Brain microvascular endothelial cell (primary cell): ENCODE results near the gene BAG3.
"Not testable (repeated sequence)": the region's sequence is repeated elsewhere in the genome, so short reads cannot be mapped to it uniquely, and the experiment has no call there.

Experiments used
- DNase-seq: peaks from one replicate; pipeline ENCODE4 v3.0.0-alpha.2; 2020
- H3K27ac ChIP-seq: fragments of 250-450 bp; sonication (Bioruptor Pico); 2 replicates; pipeline ENCODE4 v1.5.1; 2020; ENCODE audit warnings: mild to moderate bottlenecking, moderate library complexity
- H3K27me3 ChIP-seq: fragments of 250-450 bp; sonication (Bioruptor Pico); replicated peaks from 2 replicates; pipeline ENCODE4 v1.5.1; 2020; ENCODE audit warnings: mild to moderate bottlenecking
- H3K36me3 ChIP-seq: fragments of 250-450 bp; sonication (Bioruptor Pico); replicated peaks from 2 replicates; pipeline ENCODE4 v1.5.1; 2020; ENCODE audit warnings: mild to moderate bottlenecking
- H3K4me3 ChIP-seq: 2 replicates; pipeline ENCODE4 v1.5.1; 2011; ENCODE audit warnings: low read depth, mild to moderate bottlenecking, control low read depth, low read length, moderate library complexity
- CTCF ChIP-seq: IDR thresholded peaks from 2 replicates; pipeline ENCODE4 v1.5.1; 2011; ENCODE audit warnings: low read depth, mild to moderate bottlenecking, moderate library complexity, low read length, control low read depth, inconsistent platforms; ENCODE audit errors: missing control alignments
- in situ Hi-C: cut with HindIII; loops from 2 replicates; pipeline ENCODE4 v1.10.0; 2017; ENCODE audit warnings: low sequenced_read_pairs, low pct_ligation_motif_present

BAG3 gene

DNA sequence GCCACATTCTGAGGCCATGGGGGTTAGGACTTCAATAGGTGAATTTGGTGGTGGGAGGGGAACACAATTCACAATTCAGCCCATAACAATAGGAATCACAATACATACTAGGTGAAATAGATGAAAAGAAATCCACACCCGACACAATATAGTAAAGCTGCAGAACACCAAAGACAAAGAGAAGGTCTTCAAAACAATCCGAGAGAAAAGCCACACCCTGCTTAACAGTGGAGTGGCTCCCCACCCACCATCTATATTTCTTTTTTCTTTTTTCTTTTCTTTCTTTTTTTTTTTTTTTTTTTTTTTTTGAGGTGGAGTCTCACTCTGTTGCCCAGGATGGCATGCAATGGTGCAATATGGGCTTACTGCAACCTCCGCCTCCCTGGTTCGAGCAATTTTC lies 39.7 kb upstream of the BAG3 start:
- Histone ChIP-seq H3K27me3 (no peaks in the 10 kb centered on the region), H3K36me3 (no peaks in the 10 kb centered on the region), H3K27ac (no peak overlapping the region), H3K4me3 (no peak overlapping the region)
- TF ChIP-seq CTCF, result no peak
- DNase-seq, result no peak
- in situ Hi-C loops, result no loop called here

GRCh38 chr10:119613741-119614140 lies 37.4 kb upstream of the BAG3 start:
- in situ Hi-C loops, result no loop called here
- TF ChIP-seq CTCF, result no peak
- Histone ChIP-seq H3K27ac (no peak overlapping the region), H3K4me3 (no peak overlapping the region), H3K36me3 (no peaks in the 10 kb centered on the region), H3K27me3 (no peaks in the 10 kb centered on the region)
- no peak for DNase-seq

DNA sequence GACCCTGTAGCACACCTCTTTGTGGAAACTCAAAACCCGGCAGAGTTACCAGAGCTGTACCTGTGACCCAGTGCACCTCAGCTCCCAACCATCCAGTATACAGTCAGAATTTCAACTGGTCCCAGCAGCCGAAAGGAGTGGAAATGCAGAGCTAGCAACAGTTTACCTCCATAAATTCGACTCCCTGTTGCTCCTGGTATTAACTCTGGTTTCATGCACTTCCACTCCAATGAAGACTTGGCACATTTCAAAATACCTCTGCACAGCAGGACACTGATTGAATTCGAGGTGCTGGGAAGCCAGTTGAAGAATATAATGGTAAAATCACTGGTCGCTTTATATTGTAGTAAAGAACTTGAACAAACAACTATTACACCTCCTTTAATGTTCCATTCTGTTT lies 36.5 kb upstream of the BAG3 start:
- Histone ChIP-seq H3K27ac (no peak overlapping the region), H3K4me3 (no peak overlapping the region), H3K36me3 (no peaks in the 10 kb centered on the region), H3K27me3 (no peaks in the 10 kb centered on the region)
- in situ Hi-C loops, result no loop called here
- DNase-seq, result no peak
- TF ChIP-seq CTCF, result no peak

GRCh38 chr10:119616882-119617570 lies 34.2 kb upstream of the BAG3 start:
- Histone ChIP-seq H3K27me3 (no peaks in the 10 kb centered on the region), H3K4me3 (no peak overlapping the region), H3K36me3 (no peaks in the 10 kb centered on the region), H3K27ac (no peak overlapping the region)
- peak; percentile 53 for TF ChIP-seq CTCF
- DNase-seq, result no peak
- in situ Hi-C loops, result no loop called here

DNA sequence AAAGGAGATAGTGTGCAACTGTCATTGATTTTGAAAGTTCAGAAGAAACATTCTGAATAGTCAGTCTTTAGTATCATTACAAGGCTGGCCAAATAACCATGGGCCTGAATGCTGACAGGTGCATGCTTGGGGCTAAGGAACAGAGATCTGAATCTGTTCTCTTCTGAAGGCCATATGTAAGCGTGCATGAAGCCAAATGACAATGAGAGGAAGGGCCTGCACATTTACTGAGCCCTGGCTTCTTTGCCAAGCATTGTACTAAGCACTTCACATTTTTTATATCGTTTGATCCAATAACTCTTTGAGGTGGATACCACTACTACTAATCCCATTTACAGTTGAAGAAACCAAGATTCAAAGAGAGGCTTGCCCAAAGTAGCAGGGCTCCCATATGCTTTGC lies 32.0 kb upstream of the BAG3 start:
- Histone ChIP-seq H3K27ac (no peak overlapping the region), H3K27me3 (no peaks in the 10 kb centered on the region), H3K4me3 (no peak overlapping the region), H3K36me3 (no peaks in the 10 kb centered on the region)
- in situ Hi-C loops, result no loop called here
- DNase-seq, result no peak
- TF ChIP-seq CTCF, result no peak

- H3K36me3 ChIP-seq, in situ Hi-C loops, H3K4me3 ChIP-seq, H3K27ac ChIP-seq, DNase-seq, H3K27me3 ChIP-seq: not testable (repeated sequence)
These were observed 31.4 kb upstream of the BAG3 start for GRCh38 chr10:119619811-119620210.
